GM18526 (cell line): Measurements from ENCODE around the gene OCEL1.

Experiments
- POLR2A ChIP-seq: IDR thresholded peaks from 3 replicates; pipeline ENCODE4 v1.6.1; 2011; ENCODE audit not compliant: insufficient read length; ENCODE audit errors: extremely low read depth

OCEL1 gene

GRCh38 chr19:17206736-17207581 is 19.1 kb upstream of the OCEL1 start:
- TF ChIP-seq POLR2A: no peak

GRCh38 chr19:17209126-17210036 is 16.6 kb upstream of the OCEL1 start:
- no peak for TF ChIP-seq POLR2A

GRCh38 chr19:17210296-17210695 is 15.7 kb upstream of the OCEL1 start:
- no peak for TF ChIP-seq POLR2A

GRCh38 chr19:17211547-17212446 is 14.2 kb upstream of the OCEL1 start:
- TF ChIP-seq POLR2A: no peak

GRCh38 chr19:17213334-17213733 is 12.7 kb upstream of the OCEL1 start:
- TF ChIP-seq POLR2A: no peak

- no peak for TF ChIP-seq POLR2A
These were observed 11.4 kb upstream of the OCEL1 start for GRCh38 chr19:17214508-17215126.

- TF ChIP-seq POLR2A: peak; percentile 85
These were observed 10.7 kb upstream of the OCEL1 start, which contains the start of gene USE1 for GRCh38 chr19:17215127-17215971. TSS of gene USE1 (plus strand) at chr19:17215357. CDS start at chr19:17215406, 49 bp downstream.

GRCh38 chr19:17216058-17216670 is 9.9 kb upstream of the OCEL1 start:
- no peak for TF ChIP-seq POLR2A

- TF ChIP-seq POLR2A: no peak
These were observed 6.7 kb upstream of the OCEL1 start for GRCh38 chr19:17219286-17219685.

- TF ChIP-seq POLR2A: no peak
These were observed 5.7 kb upstream of the OCEL1 start for GRCh38 chr19:17220207-17220758.

- no peak for TF ChIP-seq POLR2A
These were observed 973 bp upstream of the OCEL1 start for GRCh38 chr19:17225053-17225452.

- TF ChIP-seq POLR2A: no peak
These were observed 1.9 kb downstream of the OCEL1 start for GRCh38 chr19:17227798-17228367.
